Thoracic aorta (tissue), 2 donors: ENCODE data around the gene ARHGAP6. TPM values are rescaled to one million over a fixed set of nuclear protein-coding genes. Genes with fewer than 3 reads are reported as not detected.

Experiments used
- ATAC-seq: fragments of 150-250 bp; one replicate; pipeline ENCODE4 v1.8.0; 2017; ENCODE audit warnings: low read depth; ENCODE audit not compliant: insufficient number of reproducible peaks, low FRiP score
- DNase-seq: peaks from one replicate; pipeline ENCODE4 v3.0.0-alpha.2; 2020; ENCODE audit warnings: low spot score
- H3K27ac ChIP-seq, 2 donors: fragments of 200-600 bp; sonication (generic); 1 replicate in 1 of 2; 2 replicates in 1 of 2; pipeline ENCODE4 v1.5.1; 2016; ENCODE audit warnings: mild to moderate bottlenecking in 2 of 2, moderate library complexity in 2 of 2
- H3K27me3 ChIP-seq: fragments of 200-600 bp; sonication (generic); replicated peaks from 2 replicates; pipeline ENCODE4 v1.6.0; 2016; ENCODE audit warnings: mild to moderate bottlenecking; ENCODE audit not compliant: insufficient read depth
- H3K36me3 ChIP-seq: fragments of 200-600 bp; sonication (generic); one replicate; pipeline ENCODE4 v1.5.1; 2016
- H3K4me1 ChIP-seq, 2 donors: fragments of 200-600 bp; sonication (generic); 1 replicate in 1 of 2; 2 replicates in 1 of 2; pipeline versions ENCODE4 v1.5.1 to v1.6.0; 2016; ENCODE audit warnings: low read depth in 2 of 2, mild to moderate bottlenecking in 1 of 2; ENCODE audit not compliant: control insufficient read depth in 1 of 2
- H3K4me3 ChIP-seq: fragments of 200-600 bp; sonication (generic); 2 replicates; pipeline ENCODE4 v1.5.1; 2016; ENCODE audit warnings: mild to moderate bottlenecking
- H3K9me3 ChIP-seq: fragments of 200-600 bp; sonication (generic); 2 replicates; pipeline ENCODE4 v1.5.1; 2016
- CTCF ChIP-seq: fragments of 200-600 bp; sonication (generic); IDR thresholded peaks from one replicate; pipeline ENCODE4 v1.5.1; 2019; ENCODE audit warnings: antibody characterized with exemption
- total RNA-seq, 2 donors: library from RNA; depleted of rRNA; stranded (reverse); fragments of >200 nt; gene quantifications; one replicate each; pipeline versions ENCODE4 v1.1.0 to v1.2.3, GENCODE V29; 2016

ARHGAP6 gene
- total RNA-seq, 2 donors from 2014 or later: 14.6 to 22.3 TPM

GRCh38 chrX:11109968-11110367, 555.8 kb downstream of the ARHGAP6 start:
- Histone ChIP-seq H3K27me3 (no peaks in the 10 kb centered on the region), H3K4me3 (no peak overlapping the region), H3K9me3 (no peaks in the 10 kb centered on the region), H3K27ac (no peak overlapping the region), H3K36me3 (no peaks in the 10 kb centered on the region), H3K4me1 (peaks cover 5 to 11% of the 10 kb centered on the region in 2 donors)
- ATAC-seq: no peak
- TF ChIP-seq CTCF: no peak
- DNase-seq: no peak

- TF ChIP-seq CTCF: no peak
- Histone ChIP-seq H3K4me1 (peaks cover 5 to 11% of the 10 kb centered on the region in 2 donors), H3K4me3 (no peak overlapping the region), H3K9me3 (no peaks in the 10 kb centered on the region), H3K36me3 (no peaks in the 10 kb centered on the region), H3K27ac (no peak overlapping the region), H3K27me3 (no peaks in the 10 kb centered on the region)
- DNase-seq: no peak
- ATAC-seq: no peak
These were observed 557.3 kb downstream of the ARHGAP6 start for GRCh38 chrX:11108253-11108941.

GRCh38 chrX:11105080-11105479, 560.6 kb downstream of the ARHGAP6 start:
- Histone ChIP-seq H3K27me3 (no peaks in the 10 kb centered on the region), H3K36me3 (no peaks in the 10 kb centered on the region), H3K27ac (no peak overlapping the region), H3K4me3 (no peak overlapping the region), H3K4me1 (peaks cover 0 to 12% of the 10 kb centered on the region in 2 donors), H3K9me3 (no peaks in the 10 kb centered on the region)
- ATAC-seq (no peak), DNase-seq (no peak)
- TF ChIP-seq CTCF: no peak

GRCh38 chrX:11103751-11104150, 562.0 kb downstream of the ARHGAP6 start:
- Histone ChIP-seq H3K27ac (no peak overlapping the region), H3K27me3 (no peaks in the 10 kb centered on the region), H3K36me3 (no peaks in the 10 kb centered on the region), H3K9me3 (no peaks in the 10 kb centered on the region), H3K4me3 (no peak overlapping the region), H3K4me1 (peaks cover 0 to 12% of the 10 kb centered on the region in 2 donors)
- ATAC-seq (no peak), DNase-seq (no peak)
- no peak for TF ChIP-seq CTCF

GRCh38 chrX:11103006-11103405, 562.7 kb downstream of the ARHGAP6 start:
- Histone ChIP-seq H3K9me3 (no peaks in the 10 kb centered on the region), H3K27me3 (no peaks in the 10 kb centered on the region), H3K4me3 (no peak overlapping the region), H3K4me1 (peaks cover 0 to 12% of the 10 kb centered on the region in 2 donors), H3K27ac (no peak overlapping the region), H3K36me3 (no peaks in the 10 kb centered on the region)
- ATAC-seq (no peak), DNase-seq (no peak)
- no peak for TF ChIP-seq CTCF
